Ishikawa (cell line): ENCODE data around the gene GSS.

Experiments
- CEBPB ChIP-seq: IDR thresholded peaks from 2 replicates; pipeline ENCODE4 v1.6.1; 2012
- CREB1 ChIP-seq: IDR thresholded peaks from 2 replicates; pipeline ENCODE4 v1.6.1; 2012; ENCODE audit warnings: low read depth
- EGR1 ChIP-seq: IDR thresholded peaks from 2 replicates; pipeline ENCODE4 v1.6.1; 2012
- EP300 ChIP-seq: IDR thresholded peaks from 2 replicates; pipeline ENCODE4 v1.6.1; 2012; ENCODE audit warnings: borderline replicate concordance
- FOXM1 ChIP-seq: IDR thresholded peaks from 2 replicates; pipeline ENCODE4 v1.6.1; 2012; ENCODE audit warnings: low read depth, borderline replicate concordance
- NFIC ChIP-seq: IDR thresholded peaks from 2 replicates; pipeline ENCODE4 v1.6.1; 2012
- RAD21 ChIP-seq: IDR thresholded peaks from 2 replicates; pipeline ENCODE4 v1.6.1; 2012; ENCODE audit warnings: low read depth
- TAF1 ChIP-seq: IDR thresholded peaks from 2 replicates; pipeline ENCODE4 v1.6.1; 2012; ENCODE audit warnings: low read depth, mild to moderate bottlenecking
- TEAD4 ChIP-seq: IDR thresholded peaks from 2 replicates; pipeline ENCODE4 v1.6.1; 2012
- YY1 ChIP-seq: IDR thresholded peaks from 2 replicates; pipeline ENCODE4 v1.6.1; 2012; ENCODE audit warnings: low read depth
- ZBTB7A ChIP-seq: IDR thresholded peaks from 2 replicates; pipeline ENCODE4 v1.6.1; 2012; ENCODE audit warnings: low read depth
- TF ChIP-seq, protein P1 (sequence below): IDR thresholded peaks from 2 replicates; pipeline ENCODE4 v1.6.1; 2012; ENCODE audit warnings: low read depth, mild to moderate bottlenecking
- TF ChIP-seq, protein P2 (sequence below): IDR thresholded peaks from 2 replicates; pipeline ENCODE4 v1.6.1; 2012
- TF ChIP-seq, protein P3 (sequence below): IDR thresholded peaks from 2 replicates; pipeline ENCODE4 v1.6.1; 2012

The GSS gene

DNA sequence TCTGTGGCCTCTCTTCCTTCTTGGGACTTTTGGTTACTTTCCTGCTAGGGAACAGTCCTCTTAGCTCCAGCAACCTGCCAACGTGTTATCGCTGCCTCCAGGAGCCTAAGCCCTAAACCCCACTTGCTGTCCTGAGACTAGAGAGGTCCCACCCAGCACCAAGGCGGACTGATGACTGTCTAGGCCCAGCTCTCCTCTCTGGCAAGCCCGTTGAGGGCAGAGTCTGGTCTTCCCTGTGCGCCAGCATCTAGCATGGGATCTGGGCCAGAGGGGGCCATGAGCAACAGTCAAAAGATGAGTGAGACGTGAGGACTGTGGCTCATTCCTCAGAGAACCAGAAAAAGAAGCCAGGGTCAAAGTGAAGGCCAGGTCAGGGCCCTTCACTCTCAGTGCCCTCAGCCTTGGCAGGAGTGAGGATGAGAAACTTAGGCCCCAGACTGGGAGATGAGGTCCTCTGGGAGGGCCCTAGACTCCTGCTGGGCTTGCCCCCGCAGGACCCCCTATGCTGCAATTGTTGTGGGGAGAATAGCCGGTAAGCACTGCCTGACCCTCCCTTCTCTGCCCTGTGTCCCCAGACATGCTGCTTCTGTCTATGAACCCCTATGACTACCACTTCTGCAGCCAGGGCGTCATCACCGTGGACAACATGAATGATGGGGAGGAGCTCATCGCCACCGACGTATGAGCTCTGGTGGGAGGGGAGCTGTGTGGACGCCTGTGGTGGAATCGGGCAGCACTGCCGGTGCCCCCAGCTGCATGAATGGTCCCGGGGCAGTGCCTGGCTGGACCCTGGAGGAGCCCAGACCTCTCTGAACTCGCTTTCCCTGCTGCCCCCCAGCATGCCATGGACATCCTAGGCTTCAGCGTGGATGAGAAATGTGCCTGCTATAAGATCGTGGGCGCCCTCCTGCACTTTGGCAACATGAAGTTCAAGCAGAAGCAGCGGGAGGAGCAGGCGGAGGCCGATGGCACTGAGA is 31.0 kb upstream of the GSS start:
- no peak for TF ChIP-seq NFIC
- TF ChIP-seq, protein P1, sequence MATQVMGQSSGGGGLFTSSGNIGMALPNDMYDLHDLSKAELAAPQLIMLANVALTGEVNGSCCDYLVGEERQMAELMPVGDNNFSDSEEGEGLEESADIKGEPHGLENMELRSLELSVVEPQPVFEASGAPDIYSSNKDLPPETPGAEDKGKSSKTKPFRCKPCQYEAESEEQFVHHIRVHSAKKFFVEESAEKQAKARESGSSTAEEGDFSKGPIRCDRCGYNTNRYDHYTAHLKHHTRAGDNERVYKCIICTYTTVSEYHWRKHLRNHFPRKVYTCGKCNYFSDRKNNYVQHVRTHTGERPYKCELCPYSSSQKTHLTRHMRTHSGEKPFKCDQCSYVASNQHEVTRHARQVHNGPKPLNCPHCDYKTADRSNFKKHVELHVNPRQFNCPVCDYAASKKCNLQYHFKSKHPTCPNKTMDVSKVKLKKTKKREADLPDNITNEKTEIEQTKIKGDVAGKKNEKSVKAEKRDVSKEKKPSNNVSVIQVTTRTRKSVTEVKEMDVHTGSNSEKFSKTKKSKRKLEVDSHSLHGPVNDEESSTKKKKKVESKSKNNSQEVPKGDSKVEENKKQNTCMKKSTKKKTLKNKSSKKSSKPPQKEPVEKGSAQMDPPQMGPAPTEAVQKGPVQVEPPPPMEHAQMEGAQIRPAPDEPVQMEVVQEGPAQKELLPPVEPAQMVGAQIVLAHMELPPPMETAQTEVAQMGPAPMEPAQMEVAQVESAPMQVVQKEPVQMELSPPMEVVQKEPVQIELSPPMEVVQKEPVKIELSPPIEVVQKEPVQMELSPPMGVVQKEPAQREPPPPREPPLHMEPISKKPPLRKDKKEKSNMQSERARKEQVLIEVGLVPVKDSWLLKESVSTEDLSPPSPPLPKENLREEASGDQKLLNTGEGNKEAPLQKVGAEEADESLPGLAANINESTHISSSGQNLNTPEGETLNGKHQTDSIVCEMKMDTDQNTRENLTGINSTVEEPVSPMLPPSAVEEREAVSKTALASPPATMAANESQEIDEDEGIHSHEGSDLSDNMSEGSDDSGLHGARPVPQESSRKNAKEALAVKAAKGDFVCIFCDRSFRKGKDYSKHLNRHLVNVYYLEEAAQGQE: no peak
- no peak for TF ChIP-seq CREB1
- no peak for TF ChIP-seq TEAD4
- no peak for TF ChIP-seq FOXM1
- TF ChIP-seq TAF1: no peak
- TF ChIP-seq EP300: no peak
- TF ChIP-seq, protein P2, sequence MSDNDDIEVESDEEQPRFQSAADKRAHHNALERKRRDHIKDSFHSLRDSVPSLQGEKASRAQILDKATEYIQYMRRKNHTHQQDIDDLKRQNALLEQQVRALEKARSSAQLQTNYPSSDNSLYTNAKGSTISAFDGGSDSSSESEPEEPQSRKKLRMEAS: no peak

DNA sequence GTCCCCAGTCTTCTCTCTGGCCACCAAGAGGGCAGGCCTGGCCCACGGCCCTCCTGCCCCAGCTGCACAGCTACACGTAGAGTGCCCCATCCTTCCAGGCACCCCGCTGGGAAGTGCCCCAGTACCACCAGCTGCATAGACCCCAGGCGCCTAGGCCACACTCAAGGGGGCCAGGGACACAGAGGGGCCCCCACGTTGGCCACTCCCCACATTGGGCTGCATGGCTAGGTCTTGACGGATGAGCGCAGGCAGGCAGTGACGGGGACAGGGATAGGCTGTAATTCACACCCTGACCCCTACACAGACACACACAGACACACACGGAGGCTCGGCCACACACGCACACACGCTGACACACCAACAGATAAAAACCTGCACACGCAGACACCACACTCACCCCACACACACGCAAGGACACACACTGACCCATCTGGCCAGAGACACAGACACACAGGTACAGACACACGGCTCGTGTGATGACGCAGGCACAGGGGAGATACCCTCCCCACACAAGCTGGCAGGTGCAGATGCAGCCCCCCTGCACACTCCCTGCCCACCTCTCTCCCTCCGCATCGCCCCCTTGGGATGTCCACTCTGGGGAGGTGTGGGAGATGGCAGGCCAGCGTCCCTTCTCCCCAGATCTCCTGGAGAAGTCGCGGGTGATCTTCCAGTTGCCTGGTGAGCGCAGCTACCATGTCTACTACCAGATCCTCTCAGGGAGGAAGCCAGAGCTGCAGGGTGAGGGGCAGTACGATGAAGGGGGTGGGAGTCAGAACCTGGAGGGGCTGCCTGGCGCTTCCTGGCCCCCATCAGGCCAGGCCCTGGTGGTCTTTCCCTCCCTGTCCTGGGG is 30.1 kb upstream of the GSS start:
- TF ChIP-seq FOXM1 (no peak), ZBTB7A (no peak), CEBPB (no peak), RAD21 (no peak), EP300 (no peak), TAF1 (no peak), YY1 (no peak), NFIC (no peak), CREB1 (no peak)
- TF ChIP-seq, protein P3, sequence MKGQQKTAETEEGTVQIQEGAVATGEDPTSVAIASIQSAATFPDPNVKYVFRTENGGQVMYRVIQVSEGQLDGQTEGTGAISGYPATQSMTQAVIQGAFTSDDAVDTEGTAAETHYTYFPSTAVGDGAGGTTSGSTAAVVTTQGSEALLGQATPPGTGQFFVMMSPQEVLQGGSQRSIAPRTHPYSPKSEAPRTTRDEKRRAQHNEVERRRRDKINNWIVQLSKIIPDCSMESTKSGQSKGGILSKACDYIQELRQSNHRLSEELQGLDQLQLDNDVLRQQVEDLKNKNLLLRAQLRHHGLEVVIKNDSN: no peak
- TF ChIP-seq, protein P2: no peak
- TF ChIP-seq, protein P1: no peak

DNA sequence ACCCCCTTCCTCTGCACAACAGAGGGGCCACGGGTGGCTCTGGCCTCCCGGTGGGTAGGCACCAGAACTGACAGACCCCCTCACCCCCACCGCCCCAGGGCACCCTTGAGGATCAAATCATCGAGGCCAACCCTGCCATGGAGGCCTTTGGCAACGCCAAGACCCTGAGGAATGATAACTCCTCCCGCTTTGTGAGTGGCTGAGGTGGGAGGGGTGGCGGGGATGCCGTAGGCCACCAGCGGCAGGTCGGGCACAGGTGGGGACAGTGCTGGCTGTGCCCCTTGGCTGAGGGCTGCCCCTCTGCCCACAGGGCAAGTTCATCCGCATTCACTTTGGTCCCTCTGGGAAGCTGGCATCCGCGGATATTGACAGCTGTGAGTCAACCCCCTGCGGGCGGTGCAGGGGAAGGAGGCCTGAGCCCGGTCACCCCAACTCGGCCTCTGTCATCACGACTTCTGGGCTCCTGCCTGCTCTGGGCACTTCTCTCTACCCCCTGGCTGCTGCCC is 29.2 kb upstream of the GSS start:
- TF ChIP-seq, protein P3: no peak
- no peak for TF ChIP-seq TEAD4
- no peak for TF ChIP-seq EGR1
- TF ChIP-seq, protein P1: no peak
- TF ChIP-seq RAD21: no peak
- no peak for TF ChIP-seq NFIC
